HEK293 (cell line): Measurements from ENCODE around the gene CREBBP.

Experiments used
- CTCF ChIA-PET: fragments of 350-600 bp; formaldehyde crosslinking; extraction: SDS; loops from one replicate; lab custom pipeline; 2021; ENCODE audit warnings: antibody characterized with exemption; lab: Yijun Ruan, JAX
- POLR2A ChIA-PET: fragments of 300-600 bp; formaldehyde crosslinking; extraction: SDS; loops from one replicate; lab custom pipeline; 2020; ENCODE audit warnings: antibody characterized with exemption, inconsistent platforms; lab: Yijun Ruan, JAX
- H3K27ac ChIP-seq: fragments of 200-500 bp; sonication (Bioruptor generic); 2 replicates; pipeline ENCODE4 v1.5.1; 2014; ENCODE audit warnings: low read depth, low read length, control low read depth, inconsistent platforms; ENCODE audit errors: extremely low read depth
- H3K36me3 ChIP-seq, 2 experiments: fragments of 200-500 bp in 1 of 2; sonication (Bioruptor generic) in 1 of 2; 1 replicate in 1 of 2; 2 replicates in 1 of 2; pipeline ENCODE4 v1.5.1; 2014 to 2017; ENCODE audit warnings: inconsistent platforms in 2 of 2, low read length in 2 of 2; ENCODE audit not compliant: control insufficient read depth in 2 of 2, insufficient read depth in 1 of 2
- H3K4me1 ChIP-seq: fragments of 200-500 bp; sonication (Bioruptor generic); 2 replicates; pipeline ENCODE4 v1.5.1; 2014; ENCODE audit warnings: mild to moderate bottlenecking, low read length, inconsistent platforms; ENCODE audit not compliant: control insufficient read depth, insufficient read depth
- H3K4me3 ChIP-seq: 2 replicates; pipeline ENCODE4 v1.5.1; 2011; ENCODE audit warnings: low read depth, mild to moderate bottlenecking, control low read depth, low read length, moderate library complexity
- H3K9me3 ChIP-seq: fragments of 200-500 bp; sonication (Bioruptor generic); 2 replicates; pipeline ENCODE4 v1.5.1; 2014; ENCODE audit warnings: low read depth, low read length, inconsistent platforms; ENCODE audit not compliant: control insufficient read depth, insufficient read depth
- MEIS1 ChIP-seq: sonication (generic); formaldehyde crosslinking; IDR thresholded peaks from 2 replicates; pipeline ENCODE4 v1.8.1; 2022; ENCODE audit warnings: missing genetic modification reagents, mild to moderate bottlenecking, borderline replicate concordance
- PBX3 ChIP-seq: sonication (generic); formaldehyde crosslinking; IDR thresholded peaks from 2 replicates; pipeline ENCODE4 v1.8.1; 2022; ENCODE audit warnings: mild to moderate bottlenecking, moderate library complexity, missing genetic modification reagents
- PRDM1 ChIP-seq: fragments of 450-650 bp; formaldehyde crosslinking; IDR thresholded peaks from 2 replicates; pipeline ENCODE4; 2016; ENCODE audit warnings: missing biosample characterization, missing genetic modification characterization
- PRDM6 ChIP-seq: fragments of 450-650 bp; formaldehyde crosslinking; IDR thresholded peaks from 2 replicates; pipeline ENCODE4 v1.5.1; 2017; ENCODE audit warnings: missing biosample characterization, missing genetic modification characterization
- ZNF121 ChIP-seq: fragments of 450-650 bp; formaldehyde crosslinking; IDR thresholded peaks from 2 replicates; pipeline ENCODE4 v1.5.1; 2016; ENCODE audit warnings: missing biosample characterization, missing genetic modification characterization
- ZNF132 ChIP-seq: fragments of 450-650 bp; formaldehyde crosslinking; IDR thresholded peaks from 2 replicates; pipeline ENCODE4 v1.5.1; 2017; ENCODE audit warnings: missing biosample characterization, missing genetic modification characterization, borderline replicate concordance
- ZNF221 ChIP-seq: fragments of 450-650 bp; formaldehyde crosslinking; IDR thresholded peaks from 2 replicates; pipeline ENCODE4 v1.5.1; 2017; ENCODE audit warnings: missing biosample characterization, missing genetic modification characterization, borderline replicate concordance
- ZNF473 ChIP-seq: fragments of 450-650 bp; formaldehyde crosslinking; IDR thresholded peaks from 2 replicates; pipeline ENCODE4 v1.5.1; 2017; ENCODE audit warnings: missing biosample characterization, missing genetic modification characterization
- ZNF555 ChIP-seq: fragments of 450-650 bp; formaldehyde crosslinking; conservative IDR thresholded peaks from 2 replicates; pipeline ENCODE4 v1.5.1; 2017; ENCODE audit warnings: missing biosample characterization, mild to moderate bottlenecking, missing genetic modification characterization, inconsistent platforms
- ZNF600 ChIP-seq: fragments of 450-650 bp; formaldehyde crosslinking; IDR thresholded peaks from 2 replicates; pipeline ENCODE4 v1.5.1; 2016; ENCODE audit warnings: missing biosample characterization, missing genetic modification characterization
- ZNF654 ChIP-seq: fragments of 450-650 bp; formaldehyde crosslinking; IDR thresholded peaks from 2 replicates; pipeline ENCODE4 v1.5.1; 2016; ENCODE audit warnings: low read depth, missing biosample characterization, missing genetic modification characterization
- ZNF692 ChIP-seq: fragments of 450-650 bp; formaldehyde crosslinking; IDR thresholded peaks from 2 replicates; pipeline ENCODE4 v1.5.1; 2016; ENCODE audit warnings: missing biosample characterization, missing genetic modification characterization
- ZNF701 ChIP-seq: fragments of 450-650 bp; formaldehyde crosslinking; IDR thresholded peaks from 2 replicates; pipeline ENCODE4 v1.5.1; 2016; ENCODE audit warnings: missing biosample characterization, missing genetic modification characterization
- TF ChIP-seq, protein P1 (sequence below): fragments of 450-650 bp; formaldehyde crosslinking; IDR thresholded peaks from 2 replicates; pipeline ENCODE4 v1.5.1; 2017; ENCODE audit warnings: missing biosample characterization, missing genetic modification characterization
- TF ChIP-seq, protein P2 (sequence below): fragments of 450-650 bp; formaldehyde crosslinking; IDR thresholded peaks from 2 replicates; pipeline ENCODE4 v1.5.1; 2016; ENCODE audit warnings: missing biosample characterization, missing genetic modification characterization

CREBBP gene

GRCh38 chr16:3857189-3858043, 23.1 kb downstream of the CREBBP start:
- H3K9me3 ChIP-seq = no peaks in the 10 kb centered on the region
- no peaks in the 10 kb centered on the region for H3K36me3 ChIP-seq
- no peak overlapping the region for H3K4me3 ChIP-seq
- CTCF ChIA-PET = no interaction called here
- H3K4me1 ChIP-seq = peaks cover 18% of the 10 kb centered on the region
- H3K27ac ChIP-seq = no peak overlapping the region
- TF ChIP-seq ZNF221 (tag by site-specific recombination) (no peak), PRDM1 (tag by site-specific recombination) (peak; percentile 80)
- TF ChIP-seq, all 188 proteins: peak for 1
- POLR2A ChIA-PET = interaction anchor here (1.0 kb wide), 1 partner anchor 397 kb away, joined by 3 read pairs; no protein-coding TSS in a partner anchor

DNA sequence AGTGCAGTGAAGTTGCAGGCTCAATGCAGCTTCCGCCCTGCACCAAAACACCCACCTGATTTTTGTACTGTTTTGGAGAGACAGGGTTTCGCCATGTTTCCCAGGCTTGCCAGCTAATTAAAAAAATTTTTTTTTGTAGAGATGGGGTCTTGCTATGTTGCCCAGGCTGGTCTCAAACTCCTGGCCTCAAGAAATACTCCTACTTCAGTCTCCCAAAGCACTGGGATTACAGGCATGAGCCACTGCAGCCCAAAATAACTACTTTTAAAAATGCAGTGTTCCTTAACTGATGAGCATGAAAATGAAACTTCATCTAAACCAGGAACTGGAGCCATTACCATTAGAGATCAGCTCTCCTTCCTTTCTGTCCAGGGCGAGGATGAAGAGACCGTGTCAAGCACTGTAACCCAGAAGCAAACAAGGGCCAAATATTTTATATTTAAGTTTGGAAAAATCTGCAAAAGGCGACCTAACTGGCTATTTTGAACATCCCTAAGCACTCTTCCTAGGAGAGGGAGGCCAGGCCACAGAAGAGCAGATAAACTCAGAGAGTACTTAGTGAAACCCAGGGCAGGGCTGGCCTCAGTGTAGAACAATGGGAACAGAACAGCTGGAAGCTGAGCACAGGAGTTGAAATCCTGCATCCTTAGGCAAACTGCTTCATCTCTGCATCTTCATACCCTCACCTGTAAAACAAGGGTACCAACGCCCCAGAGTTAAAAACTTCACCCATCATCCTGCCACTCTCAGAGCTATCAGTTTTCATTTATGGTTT, 24.0 kb downstream of the CREBBP start:
- ChIA-PET CTCF (no interaction called here), POLR2A (interaction anchor here (1.0 kb wide), 1 partner anchor 398 kb away, joined by 3 read pairs; no protein-coding TSS in a partner anchor)
- Histone ChIP-seq H3K4me1 (peaks cover 12% of the 10 kb centered on the region), H3K9me3 (no peaks in the 10 kb centered on the region), H3K36me3 (no peaks in the 10 kb centered on the region), H3K4me3 (no peak overlapping the region), H3K27ac (no peak overlapping the region)
- TF ChIP-seq ZNF121 (tag by site-specific recombination) (peak; percentile 90), PBX3 (no peak)

DNA sequence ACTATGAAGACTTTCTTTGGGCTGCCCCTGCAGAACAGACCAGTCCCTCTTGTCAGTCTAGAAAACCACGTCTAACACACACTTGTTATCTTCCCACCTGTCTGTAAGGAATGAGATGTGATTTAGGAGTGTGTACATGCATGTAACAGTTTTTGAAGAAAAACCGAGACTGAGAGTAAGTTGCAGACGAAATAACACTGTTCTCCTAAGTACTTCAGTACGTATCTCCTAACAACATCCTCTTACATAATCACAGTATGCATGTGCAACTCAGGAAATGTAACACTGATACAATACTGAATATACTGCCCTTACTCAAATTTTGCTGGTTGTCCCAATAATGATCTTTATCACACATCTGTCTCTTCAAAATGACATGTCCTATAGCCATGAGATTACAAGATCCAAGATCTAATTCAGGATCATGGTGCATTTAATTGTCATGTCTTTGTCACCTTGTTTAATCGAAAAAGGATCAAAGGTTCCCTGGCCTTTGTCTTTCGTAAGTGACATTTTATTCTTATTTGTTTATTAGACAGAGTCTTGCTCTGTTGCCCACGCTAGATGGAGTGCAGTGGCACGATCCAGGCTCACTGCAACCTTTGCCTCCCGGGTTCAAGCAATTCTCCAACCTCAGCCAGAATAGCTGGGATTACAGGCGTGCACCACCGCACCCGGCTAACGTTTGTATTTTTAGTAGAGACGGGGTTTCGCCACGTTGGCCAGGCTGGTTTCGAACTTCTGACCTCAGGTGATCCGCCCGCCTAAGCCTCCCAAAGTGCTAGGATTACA, 25.6 kb downstream of the CREBBP start:
- Histone ChIP-seq H3K27ac (no peak overlapping the region), H3K9me3 (no peaks in the 10 kb centered on the region), H3K36me3 (peaks cover 0 to 11% of the 10 kb centered on the region in 2 experiments; a peak in 2 of 3 replicates), H3K4me1 (peaks cover 12% of the 10 kb centered on the region), H3K4me3 (no peak overlapping the region)
- CTCF ChIA-PET = interaction anchor here (0.6 kb wide), 1 partner anchor 58 kb away, joined by 3 read pairs; no protein-coding TSS in a partner anchor
- POLR2A ChIA-PET = no interaction called here
- TF ChIP-seq ZNF692 (tag by site-specific recombination) (no peak), ZNF132 (tag by site-specific recombination) (no peak), ZNF654 (tag by site-specific recombination) (no peak), ZNF701 (tag by site-specific recombination) (no peak), MEIS1 (CRISPR knock-in tag) (no peak), ZNF600 (peak; percentile 49; the same call in 1 of the 2 replicates), PRDM6 (tag by site-specific recombination) (peak; percentile 72), ZNF473 (no peak), ZNF555 (tag by site-specific recombination) (no peak)
- TF ChIP-seq, protein P1, sequence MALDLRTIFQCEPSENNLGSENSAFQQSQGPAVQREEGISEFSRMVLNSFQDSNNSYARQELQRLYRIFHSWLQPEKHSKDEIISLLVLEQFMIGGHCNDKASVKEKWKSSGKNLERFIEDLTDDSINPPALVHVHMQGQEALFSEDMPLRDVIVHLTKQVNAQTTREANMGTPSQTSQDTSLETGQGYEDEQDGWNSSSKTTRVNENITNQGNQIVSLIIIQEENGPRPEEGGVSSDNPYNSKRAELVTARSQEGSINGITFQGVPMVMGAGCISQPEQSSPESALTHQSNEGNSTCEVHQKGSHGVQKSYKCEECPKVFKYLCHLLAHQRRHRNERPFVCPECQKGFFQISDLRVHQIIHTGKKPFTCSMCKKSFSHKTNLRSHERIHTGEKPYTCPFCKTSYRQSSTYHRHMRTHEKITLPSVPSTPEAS (tag by site-specific recombination) = no peak
- TF ChIP-seq, protein P2, sequence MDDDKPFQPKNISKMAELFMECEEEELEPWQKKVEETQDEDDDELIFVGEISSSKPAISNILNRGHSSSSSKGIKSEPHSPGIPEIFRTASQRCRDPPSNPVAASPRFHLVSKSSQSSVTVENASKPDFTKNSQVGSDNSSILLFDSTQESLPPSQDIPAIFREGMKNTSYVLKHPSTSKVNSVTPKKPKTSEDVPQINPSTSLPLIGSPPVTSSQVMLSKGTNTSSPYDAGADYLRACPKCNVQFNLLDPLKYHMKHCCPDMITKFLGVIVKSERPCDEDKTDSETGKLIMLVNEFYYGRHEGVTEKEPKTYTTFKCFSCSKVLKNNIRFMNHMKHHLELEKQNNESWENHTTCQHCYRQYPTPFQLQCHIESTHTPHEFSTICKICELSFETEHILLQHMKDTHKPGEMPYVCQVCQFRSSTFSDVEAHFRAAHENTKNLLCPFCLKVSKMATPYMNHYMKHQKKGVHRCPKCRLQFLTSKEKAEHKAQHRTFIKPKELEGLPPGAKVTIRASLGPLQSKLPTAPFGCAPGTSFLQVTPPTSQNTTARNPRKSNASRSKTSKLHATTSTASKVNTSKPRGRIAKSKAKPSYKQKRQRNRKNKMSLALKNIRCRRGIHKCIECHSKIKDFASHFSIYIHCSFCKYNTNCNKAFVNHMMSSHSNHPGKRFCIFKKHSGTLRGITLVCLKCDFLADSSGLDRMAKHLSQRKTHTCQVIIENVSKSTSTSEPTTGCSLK (tag by site-specific recombination) = no peak
